Hematopoietic multipotent progenitor cell treated with erythropoietin and hydrocortisone succinate and interleukin-3 and kit ligand, for 17 days (in vitro differentiated cells): ENCODE measurements around the gene ATG4C.
"Not testable (repeated sequence)": the region's sequence is repeated elsewhere in the genome, so short reads cannot be mapped to it uniquely, and the experiment has no call there.

Experiments used
- DNase-seq: peaks from one replicate; pipeline ENCODE4 v3.0.0-alpha.2; 2015; ENCODE audit warnings: low spot score

The ATG4C gene

GRCh38 chr1:62774971-62775595 is 8.8 kb upstream of the ATG4C start:
- no peak for DNase-seq

GRCh38 chr1:62778208-62778607 is 5.7 kb upstream of the ATG4C start:
- DNase-seq: no peak

- DNase-seq: no peak
Observed at GRCh38 chr1:62781841-62782543, 1.9 kb upstream of the ATG4C start.

- DNase-seq: not testable (repeated sequence)
Observed at GRCh38 chr1:62782544-62783212, 1.3 kb upstream of the ATG4C start.

- no peak for DNase-seq
Observed at GRCh38 chr1:62784509-62785365, 805 bp downstream of the ATG4C start.

GRCh38 chr1:62790716-62791115 is 6.8 kb downstream of the ATG4C start:
- DNase-seq: no peak

- no peak for DNase-seq
Observed at GRCh38 chr1:62794053-62794452, 10.1 kb downstream of the ATG4C start.

- no peak for DNase-seq
Observed at GRCh38 chr1:62796221-62796620, 12.3 kb downstream of the ATG4C start.

GRCh38 chr1:62799688-62800087 is 15.8 kb downstream of the ATG4C start:
- no peak for DNase-seq

- DNase-seq: no peak
Observed at GRCh38 chr1:62800281-62800680, 16.3 kb downstream of the ATG4C start.

GRCh38 chr1:62800825-62801306 is 16.9 kb downstream of the ATG4C start:
- no peak for DNase-seq

- DNase-seq: no peak
Observed at GRCh38 chr1:62809788-62810187, 25.9 kb downstream of the ATG4C start.

GRCh38 chr1:62810420-62811274 is 26.7 kb downstream of the ATG4C start:
- DNase-seq: no peak

- DNase-seq: no peak
Observed at GRCh38 chr1:62823556-62823955, 39.6 kb downstream of the ATG4C start.

- no peak for DNase-seq
Observed at GRCh38 chr1:62826901-62827300, 43.0 kb downstream of the ATG4C start.

- DNase-seq: not testable (repeated sequence)
Observed at GRCh38 chr1:62827786-62828185, 43.9 kb downstream of the ATG4C start.

- DNase-seq: no peak
Observed at GRCh38 chr1:62832276-62832675, 48.3 kb downstream of the ATG4C start.

GRCh38 chr1:62833529-62833928 is 49.6 kb downstream of the ATG4C start:
- DNase-seq: no peak

- no peak for DNase-seq
Observed at GRCh38 chr1:62834400-62834961, 50.5 kb downstream of the ATG4C start.

GRCh38 chr1:62836856-62837540 is 53.1 kb downstream of the ATG4C start:
- no peak for DNase-seq
